Measurements from ENCODE around the gene EEA1.
"Not testable (repeated sequence)": the region's sequence is repeated elsewhere in the genome, so short reads cannot be mapped to it uniquely, and the experiment has no call there.

Gene EEA1

DNA sequence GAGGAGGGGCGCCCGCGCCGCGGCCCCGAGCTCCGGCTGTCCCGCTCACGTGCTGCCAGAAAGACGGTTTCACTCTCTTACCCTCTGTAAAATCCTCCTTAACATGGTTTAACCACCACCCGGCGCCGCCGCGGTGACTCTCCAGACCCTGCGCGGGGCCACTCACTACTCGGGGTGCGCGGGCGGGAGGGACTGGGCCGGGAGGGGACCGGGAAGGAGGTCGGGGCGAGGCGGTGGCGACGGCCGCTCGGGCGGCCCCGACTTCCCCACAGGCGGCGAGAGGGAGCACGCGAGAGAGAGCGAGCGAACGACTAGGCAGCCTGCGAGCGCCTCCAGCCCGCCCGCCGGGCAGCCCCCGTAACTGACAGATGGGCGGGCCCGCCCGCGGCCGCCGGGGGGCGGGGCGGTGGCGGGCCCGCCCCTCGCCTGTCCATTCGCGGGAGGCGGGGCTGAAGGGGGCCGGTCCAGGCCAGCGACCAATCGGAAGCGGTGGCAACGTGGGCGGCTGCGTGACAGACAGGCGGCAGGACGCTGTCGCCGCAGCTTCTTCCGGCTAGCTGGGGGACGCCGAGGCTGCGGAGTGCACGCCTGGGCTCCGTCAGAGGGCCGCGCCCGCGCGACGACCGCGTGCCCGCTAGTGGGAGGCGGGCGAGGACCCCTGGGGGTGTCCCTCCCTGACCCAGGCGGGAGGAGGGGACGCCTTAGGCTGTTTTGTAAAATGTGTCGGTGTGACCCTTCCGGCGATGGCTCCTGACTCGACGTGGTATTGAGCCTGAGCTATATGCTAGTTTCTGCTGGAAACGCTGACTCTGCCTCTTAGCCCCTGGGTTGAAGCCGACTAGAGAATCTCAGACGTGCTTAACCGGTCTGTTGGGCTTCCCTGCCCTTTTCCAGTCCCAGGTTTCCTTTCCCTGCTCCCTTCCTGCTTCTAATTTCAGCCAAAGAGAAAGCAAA is at the start of gene EEA1:
Gene EEA1 (minus strand): TSS at position 334 of the 954 bp plus-strand sequence. CDS start 229 bp downstream, at position 105.
- peak; percentile 86 to 94 (median 92) for DNase-seq

DNA sequence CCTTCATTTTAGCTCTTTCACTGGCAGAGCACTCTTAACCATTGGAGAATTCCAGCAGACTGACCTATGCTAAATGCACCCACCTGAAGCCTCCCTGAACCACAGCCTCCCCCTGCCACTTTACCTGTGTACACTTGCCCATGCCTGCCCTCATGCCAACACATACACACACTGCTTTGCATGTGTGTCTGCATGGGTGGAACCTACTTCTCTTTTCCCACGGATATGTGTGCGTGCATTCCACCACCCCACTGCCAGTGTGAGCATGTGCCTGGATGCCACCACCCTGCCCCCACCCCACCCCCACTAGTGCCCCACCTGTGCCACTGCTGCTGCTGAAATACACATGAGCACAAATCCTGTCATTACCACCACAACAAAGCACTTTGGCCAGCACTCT is 49.5 kb upstream of the EEA1 start:
- DNase-seq: no peak

DNA sequence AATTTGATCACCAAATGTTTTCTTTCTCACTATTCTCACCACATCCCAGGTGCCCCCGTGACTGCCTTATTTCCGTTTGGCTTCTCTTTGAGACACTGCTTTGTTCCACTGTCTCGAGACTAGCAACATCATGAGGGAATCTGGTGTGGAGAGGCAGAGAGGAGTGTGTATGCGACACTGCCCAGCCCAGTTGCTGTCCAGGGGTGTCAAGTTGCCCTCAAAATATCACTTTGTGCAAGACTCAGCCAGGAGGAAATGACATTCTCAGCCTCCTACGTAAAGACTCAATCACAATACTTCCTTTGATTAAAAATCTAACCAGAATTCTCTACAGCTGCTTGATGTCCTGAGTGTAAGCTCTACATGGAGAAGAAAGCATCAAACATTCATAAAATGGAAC is 48.2 kb upstream of the EEA1 start:
- DNase-seq: no peak

DNA sequence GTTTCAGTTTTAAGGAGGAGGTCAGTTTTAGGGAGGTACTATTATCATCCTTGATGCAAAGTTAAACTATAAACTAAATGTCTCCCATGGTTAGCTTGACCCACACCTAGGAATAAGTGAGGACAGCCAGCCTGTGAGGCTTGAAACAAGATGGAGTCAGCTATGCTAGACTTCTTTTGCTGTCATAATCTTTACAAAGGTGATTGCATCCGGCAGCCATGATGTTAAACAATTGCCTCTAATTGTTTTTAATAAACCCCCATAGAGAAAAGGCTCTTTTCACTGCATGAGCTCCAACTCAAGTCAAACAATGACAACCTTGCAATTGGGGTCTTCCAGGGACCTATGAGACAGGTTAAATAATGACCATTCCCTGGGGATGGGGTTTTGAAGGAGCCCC is 45.7 kb upstream of the EEA1 start:
- DNase-seq: no peak

DNA sequence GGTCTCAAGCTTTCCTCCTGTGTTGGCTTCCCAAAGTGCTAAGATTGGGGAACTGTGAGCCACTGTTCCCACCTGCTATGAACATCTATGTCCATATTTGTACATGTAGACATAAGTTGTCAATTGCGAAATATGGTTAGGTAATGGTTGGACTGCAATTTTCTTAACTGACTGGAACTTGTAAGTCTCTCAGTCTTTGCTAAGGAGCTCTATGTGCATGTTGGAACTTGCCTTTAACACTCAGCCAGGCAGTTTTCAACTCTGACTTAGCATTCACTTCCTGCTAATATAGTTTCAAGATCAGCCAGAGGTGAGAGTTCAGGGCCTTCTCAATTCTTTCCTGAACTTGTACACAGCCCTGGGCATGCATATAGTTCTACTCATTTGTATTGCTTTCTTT is 44.5 kb upstream of the EEA1 start:
- DNase-seq: no peak

DNA sequence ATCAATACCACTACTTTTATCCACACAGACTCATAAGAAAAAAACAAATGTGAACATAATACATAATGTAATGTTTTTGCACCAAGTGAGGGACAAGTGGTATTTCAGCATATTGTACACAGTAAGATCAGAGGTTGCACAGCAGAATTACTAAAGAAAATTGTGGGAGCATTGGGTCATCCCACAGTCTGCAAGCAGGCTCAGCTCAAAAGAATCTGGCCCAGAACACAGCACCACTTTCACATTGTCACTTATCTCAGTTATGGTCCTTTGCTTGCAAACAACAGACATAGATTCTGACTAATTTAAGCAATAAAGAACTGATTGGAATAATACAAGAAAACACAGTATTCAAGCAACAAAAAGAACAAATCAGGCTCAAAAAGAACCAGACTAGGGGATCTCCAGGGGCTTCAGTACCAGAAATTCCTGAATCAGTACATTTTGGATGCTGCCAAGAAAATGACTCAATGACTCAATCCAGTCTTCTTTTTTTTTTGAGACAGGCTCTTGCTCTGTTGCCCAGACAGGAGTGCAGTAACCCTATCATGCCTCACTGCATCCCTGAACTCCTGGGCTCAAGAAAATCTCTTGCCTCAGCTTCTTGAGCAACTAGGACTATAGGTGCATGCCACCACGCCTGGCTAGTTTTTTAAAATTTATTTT is 42.9 kb upstream of the EEA1 start:
- DNase-seq: no peak

DNA sequence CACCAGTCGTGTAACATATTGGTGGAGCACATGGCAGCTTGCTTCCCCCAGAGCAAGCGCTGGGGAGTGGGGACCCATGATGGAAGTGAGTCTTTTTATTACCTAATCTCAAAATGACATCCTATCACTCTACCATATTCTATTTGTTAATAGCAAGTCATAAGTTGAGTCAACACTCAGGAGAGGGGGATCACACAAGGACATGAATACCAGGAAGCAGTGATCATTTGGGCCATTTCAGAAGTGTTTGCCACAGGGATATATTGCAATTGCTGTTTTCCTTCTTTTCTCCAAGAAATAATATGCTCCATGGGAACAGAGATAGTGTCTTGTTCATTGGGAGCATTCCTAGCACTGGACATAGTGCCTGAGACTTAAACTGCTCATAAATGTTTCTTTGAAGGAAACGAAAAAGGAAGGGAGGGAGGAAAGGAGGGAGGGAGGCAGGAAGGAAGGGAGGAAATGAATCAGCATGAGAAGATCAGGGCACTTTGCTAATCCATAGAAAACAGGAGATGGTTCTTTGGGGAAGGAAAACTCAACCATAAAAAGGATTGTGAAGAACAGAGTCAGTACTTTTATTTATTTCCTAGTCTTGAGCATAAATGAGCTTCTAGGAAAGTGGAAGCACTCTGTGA is 39.2 kb upstream of the EEA1 start:
- no peak for DNase-seq

DNA sequence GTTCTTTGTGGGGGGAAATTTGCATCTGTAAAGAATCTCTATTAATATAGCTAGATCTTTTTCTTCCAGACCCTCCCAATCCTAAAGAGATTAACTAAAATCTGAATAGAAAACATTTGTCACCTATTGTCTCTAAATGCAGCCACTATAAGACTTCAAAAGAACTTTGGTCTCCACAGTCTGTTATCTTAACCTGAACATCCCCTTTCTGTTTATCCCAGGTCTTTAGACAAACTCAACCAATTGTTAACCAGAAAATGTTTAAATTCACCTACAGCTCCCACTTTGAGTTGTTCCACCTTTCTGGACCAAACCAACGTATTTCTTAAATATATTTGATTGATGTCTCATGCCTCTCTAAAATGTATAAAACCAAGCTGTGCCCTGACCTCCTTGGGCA is 35.3 kb upstream of the EEA1 start:
- not testable (repeated sequence) for DNase-seq

DNA sequence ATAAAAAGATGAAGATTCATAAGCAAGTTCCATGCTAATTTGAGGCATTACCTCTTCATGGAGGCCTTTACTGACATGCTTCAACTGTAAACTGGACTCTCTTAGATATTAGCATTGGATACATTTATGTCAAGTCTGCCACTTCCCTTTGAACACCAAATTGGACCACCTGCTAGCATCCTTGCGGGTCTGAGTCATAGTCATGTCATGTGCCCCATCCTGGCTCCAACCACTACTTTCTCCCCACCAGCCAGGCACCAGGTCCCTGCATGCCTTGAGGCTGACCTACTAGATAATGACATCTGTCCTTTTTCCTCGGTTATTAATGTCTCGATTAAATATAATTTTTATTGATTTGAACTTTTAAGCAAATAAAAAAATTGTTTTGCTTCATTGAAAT is 32.9 kb upstream of the EEA1 start:
- DNase-seq: no peak

DNA sequence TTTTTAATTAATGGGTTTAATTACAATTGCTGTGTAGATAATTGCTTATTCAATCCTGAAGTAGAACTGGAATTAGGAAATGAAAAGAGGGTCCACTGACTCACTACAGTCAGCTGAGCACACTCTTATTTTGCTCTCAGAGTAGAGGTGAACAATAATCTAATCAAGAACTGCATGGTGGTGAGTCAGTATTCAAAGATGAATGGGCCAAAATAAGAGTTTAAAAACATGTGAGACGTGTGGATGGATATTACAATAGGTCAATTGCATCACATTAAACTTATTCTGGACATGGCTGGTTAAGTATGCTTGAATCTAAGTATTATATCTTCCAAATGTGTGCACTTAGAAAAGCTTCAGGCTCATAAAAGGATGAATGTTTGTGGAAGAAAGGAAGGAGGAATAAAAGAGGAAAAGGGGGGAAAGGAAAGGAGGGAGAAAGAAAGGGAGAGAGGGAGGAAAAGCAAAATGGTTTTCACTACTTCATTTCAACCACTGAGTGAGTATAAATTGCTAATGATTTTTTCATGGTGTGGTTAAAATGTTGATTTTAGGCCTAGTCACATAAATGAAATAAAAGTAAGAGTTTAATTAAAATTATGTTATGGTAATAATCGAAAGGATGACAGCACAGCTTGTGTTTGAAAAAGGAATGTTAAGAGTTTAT is 27.0 kb upstream of the EEA1 start:
- no peak for DNase-seq

DNA sequence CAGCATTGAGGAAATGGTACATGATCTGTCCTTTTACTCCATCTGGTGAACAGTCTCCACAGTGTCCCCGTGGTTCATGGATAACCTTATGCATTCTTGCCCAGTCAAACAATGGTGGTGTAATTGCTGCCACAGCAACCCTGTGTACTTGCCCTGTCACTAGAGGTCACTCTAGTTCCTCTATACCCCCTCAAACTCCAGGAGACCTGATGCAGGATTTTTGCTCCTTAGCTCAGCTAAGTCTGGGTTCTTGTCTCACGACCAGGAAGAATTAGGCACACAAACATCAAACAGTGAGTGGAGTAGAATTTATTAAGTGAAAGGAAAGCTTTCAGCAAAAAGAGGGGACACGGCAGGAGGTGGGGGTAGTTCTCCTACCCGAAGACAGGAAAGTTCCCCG is 24.7 kb upstream of the EEA1 start:
- no peak for DNase-seq

DNA sequence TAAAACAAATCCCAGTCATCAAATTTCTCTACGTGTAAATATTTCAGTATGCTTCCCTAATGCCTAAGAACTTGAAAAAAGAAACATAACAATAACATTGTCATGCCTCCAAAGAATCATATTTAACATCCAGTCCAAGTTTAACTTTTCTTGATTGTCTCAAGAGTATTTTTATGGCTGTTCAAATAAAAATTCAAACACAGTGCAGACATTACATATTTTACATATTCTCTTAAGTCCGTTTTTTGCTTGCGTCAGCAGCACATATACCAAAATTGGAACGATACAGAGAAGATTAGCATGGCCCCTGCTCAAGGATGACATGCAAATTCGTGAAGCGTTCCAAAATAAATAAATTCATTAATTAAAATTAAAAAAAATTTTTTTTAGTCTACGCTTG is 23.3 kb upstream of the EEA1 start:
- DNase-seq: no peak

DNA sequence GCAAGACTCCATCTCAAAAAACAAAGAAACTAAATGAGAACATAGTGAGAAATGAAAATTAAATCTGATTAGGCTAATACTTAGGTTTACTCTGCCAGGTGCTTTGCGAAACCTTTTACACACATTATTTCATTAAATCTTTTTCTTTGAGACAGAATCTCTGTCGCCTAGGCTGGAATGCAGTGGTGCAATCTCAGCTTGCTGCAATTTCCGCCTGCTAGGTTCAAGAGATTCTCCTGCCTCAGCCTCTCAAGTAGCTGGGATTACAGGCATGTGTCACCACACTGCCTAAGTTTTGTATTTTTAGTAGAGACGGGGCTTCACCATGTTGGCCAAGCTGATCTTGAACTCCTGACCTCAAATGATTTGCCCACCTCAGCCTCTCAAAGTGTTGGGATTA is 21.9 kb upstream of the EEA1 start:
- no peak for DNase-seq

DNA sequence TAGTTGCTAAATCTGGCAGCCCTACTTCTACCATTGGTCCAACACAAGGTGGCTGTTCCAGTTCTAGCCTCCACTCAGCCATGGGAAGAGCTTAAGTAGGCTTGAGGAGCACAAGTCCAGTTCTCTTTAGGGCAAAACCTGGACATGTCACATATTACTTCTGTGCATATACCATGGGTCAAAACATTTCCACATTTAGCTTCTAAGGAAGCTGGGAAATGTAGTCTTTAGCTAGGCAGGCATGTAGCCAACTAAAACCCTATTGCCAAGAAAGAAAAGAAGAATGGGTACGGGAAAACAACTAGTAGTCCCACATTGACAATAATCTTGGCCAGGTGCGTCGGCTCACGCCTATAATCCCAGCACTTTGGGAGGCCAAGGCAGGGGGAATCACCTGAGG is 20.9 kb upstream of the EEA1 start:
- DNase-seq: no peak

DNA sequence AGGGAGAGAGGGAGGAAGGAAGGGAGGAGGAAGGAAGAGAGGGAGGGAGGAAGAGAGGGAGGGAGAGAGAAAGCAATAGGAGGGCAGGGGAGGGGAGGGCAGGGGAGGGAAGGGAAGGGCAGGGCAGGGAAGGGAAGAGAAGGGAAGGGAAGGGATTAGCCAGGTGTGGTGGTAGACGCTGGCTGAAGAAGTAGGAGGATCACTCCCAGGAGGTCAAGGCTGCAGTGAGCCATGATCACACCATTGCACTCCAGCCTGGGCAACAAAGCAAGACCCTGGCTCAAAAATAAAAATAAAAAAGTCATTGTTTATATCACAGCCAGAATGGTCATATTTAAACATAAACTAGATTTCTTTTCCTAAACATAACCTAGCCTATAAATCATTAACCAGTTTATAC is 20.4 kb upstream of the EEA1 start:
- DNase-seq: no peak

DNA sequence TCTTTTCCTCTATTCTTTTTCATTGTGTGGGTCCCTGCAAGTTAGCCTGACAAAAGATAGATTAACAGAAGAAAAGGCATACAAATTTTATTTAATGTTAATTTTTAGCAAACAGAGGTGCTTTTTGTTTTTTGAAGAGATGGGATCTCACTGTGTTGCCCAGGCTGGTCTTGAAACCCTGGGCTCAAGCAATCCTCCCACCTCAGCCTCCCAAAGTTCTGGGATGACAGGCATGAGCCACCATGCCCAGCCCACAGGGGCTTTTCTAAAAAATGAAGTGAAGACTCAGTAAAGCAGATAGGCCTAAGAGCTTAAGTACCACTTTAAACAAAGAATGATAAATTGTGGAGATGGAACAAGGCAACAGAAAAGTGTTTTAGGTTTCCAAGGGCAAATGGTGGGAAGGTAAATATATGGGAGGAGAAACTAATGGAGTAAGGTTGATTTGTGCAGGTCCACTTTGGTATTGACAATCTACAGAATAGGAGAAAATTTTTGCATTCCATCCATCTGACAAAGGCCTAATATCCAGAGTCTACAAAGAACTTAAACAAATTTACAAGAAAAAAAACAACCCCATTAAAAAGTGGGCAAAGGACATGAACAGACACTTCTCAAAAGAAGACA is 18.6 kb upstream of the EEA1 start:
- DNase-seq: no peak

DNA sequence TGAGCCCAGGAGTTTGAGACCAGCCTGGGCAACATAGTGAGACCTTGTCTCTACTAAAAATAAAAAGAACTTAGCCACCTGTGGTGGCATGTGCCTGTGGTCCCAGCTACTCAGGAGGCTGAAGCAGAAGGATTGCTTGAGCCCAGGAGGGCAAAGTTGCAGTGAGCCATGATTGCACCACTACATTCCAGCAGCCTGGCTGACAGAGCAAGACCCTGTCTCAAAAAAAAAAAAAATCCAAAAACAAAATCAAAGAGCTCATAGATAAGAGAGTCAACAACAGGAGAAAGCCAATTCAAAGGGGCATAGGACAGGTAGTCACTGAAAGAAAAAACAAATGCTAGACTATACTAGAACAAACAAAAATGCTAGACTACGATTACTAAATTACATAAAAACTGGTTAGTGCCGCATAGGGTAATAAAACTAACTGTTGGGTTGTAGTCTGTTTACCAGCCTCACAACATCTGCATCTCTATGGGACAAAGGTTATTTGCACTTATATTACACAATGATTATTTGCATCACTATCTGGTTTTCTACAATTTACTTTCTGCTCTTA is 16.6 kb upstream of the EEA1 start:
- no peak for DNase-seq

DNA sequence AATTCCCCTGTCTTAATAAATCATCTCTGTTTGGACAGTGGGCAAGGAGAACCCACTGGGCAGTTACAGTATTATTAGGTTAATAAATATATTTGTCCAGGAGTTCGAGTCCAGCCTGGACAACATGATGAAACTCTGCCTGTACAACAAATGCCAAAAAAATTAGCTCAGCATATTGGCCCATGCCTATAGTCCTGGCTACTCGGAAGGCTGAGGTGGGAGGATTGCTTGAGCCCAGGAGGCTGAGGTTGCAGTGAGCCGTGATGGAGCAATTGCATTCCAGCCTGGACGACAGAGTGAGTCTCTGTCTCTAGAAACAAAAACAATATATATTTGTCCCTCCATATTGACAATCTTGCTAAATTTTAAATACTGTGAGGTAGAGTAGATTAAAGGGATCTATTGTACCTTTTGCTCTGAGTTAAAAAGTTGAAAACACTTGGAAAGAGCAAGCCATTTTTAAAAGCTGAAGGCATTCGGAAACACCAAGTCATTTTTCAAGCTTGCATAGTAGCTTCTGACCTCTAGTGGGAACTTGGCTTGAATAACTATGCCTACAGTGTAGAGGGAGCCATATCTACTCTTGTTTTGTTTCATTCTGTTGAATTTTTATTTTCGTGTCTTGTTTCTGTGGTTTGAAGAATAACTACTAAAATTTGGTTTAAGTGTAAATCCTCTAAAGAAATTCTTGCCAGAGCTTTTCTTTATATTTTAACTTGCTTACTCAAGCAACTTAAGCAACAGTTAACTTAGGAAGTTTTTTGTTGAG is 14.6 kb upstream of the EEA1 start:
- no peak for DNase-seq

DNA sequence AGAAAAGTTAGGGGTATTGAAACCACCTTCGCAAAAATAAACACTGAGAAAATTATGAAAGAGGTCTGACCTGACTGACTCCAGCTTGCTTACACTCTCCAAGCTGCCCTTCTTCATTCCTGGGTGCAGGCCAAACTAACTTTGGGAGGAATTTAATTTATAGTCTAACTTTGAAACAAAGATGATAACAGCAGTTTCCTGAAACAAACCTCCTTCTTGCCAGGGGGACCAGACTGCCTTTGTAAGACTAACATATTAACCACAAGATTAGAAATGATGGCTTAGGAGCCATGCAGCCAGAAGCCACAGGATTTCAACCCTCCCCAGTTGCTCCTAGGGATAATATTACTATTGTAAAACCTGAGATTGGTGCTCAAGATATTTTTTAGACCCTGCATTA is 13.8 kb upstream of the EEA1 start:
- DNase-seq: no peak

DNA sequence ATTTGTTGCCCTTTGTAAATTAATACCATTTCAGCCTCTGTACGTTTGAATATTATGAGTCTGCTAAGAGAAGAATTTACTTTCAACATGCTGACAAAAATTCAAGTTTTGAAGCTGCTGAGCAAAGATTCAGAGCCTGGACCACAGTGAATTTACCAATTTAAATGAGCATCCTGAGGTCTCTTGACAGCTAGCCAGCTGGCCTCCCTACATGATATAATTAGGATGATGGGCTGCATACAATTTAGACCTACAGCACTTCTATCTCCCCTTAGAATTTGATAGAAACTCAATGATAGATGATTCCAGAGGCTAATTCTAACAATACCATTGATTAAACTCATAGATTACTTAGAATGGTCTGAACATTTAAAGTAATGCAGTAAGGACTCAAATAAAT is 10.0 kb upstream of the EEA1 start:
- no peak for DNase-seq

DNA sequence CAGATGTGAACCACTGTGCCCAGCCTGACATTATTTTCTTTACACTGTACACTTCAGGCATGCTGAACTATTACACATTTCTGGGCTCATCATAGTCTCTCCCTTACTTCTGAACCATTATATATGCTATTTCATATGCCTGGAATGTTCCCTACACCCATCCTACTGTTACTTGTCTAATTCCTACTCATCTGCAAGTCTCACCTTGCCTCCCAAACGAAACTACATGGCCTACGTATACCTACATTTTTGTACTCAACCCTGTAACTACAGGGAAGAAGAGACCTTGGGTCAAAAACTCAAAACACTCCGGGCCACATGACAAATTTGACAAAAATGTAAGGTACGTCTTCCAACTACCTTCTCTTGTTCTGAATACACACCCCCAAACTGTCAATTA is 9.5 kb upstream of the EEA1 start:
- DNase-seq: no peak

DNA sequence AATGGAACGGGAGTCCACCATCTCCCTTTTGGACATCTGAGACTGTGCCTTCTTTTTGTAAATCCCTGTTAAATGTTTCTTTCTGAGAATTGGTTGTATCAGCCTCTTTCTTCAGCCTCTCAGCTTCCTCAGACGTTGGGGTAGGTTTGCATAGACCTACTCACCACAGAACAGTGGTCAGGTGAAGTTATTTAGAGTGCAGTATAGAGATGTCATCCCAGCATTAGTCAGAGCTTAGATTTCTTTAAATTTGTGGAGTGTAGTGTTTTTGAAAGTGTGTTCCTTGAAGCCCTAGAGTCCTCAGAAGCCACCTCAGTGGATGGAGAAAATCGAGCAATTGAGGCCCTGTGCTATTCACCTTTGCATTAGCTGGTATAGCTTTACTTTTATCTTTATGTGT is 8.9 kb upstream of the EEA1 start:
- DNase-seq: no peak
